ENCODE data around the gene FMC1.

The FMC1 gene

DNA sequence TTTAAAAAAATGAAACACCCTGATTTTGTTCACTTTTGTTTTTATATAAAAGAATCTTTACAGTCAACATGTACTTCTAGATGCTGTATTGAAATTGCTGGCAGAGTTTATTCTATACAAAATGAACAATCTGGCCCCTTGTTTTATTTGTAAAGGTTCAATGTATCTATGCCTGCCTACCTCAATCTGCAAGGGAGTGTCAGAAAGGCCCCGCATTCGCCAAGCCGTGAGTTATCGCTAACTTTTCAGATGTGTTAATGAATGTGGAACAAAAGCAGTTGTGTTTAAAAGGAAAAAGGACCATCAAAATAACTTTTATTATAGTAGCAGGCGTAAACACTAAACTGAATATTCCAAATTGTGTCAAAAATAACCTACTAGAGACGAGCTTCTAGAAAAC is 33.1 kb downstream of the FMC1 start:
- no peak for DNase-seq (ENCODE audit: low read depth in 3 of 3)

DNA sequence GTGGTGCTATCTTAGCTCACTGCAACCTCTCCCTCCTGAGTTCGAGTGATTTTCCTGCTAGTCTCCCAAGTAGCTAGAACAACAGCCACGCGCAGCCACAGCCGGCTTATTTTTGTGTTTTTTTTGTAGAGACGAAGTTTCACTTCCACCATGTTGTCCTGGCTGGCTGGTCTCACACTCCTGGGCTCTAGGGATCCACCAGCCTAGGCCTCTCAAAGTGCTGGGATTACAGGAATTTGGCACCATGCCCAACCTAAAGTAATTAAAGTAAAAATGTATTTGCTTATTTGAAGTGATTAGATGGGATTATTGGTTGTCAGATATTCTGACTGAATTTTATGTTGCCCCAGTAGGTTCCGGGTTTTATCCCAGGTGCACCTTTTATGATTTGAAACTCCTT is 41.3 kb downstream of the FMC1 start:
- no peak for DNase-seq (ENCODE audit: low read depth in 3 of 3)

DNA sequence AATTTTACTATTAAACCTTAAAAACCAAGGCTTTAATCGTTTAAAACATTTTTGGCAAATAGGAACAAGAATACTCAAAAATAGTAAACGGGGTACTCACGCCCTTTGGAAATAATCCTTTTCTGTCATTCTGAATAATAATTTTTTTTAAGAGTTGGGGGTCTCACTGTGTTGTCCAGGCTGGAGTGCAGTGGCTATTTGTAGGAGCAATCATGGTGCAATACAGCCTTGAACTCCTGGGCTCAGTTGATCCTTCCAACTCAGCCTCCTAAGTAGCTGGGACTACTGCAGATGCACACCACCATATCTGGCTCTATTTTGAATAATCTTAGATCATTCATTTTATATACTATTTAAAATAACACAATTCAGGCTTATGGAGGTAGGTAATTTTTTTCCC is 43.5 kb downstream of the FMC1 start:
- no peak for DNase-seq (ENCODE audit: low read depth in 3 of 3)

DNA sequence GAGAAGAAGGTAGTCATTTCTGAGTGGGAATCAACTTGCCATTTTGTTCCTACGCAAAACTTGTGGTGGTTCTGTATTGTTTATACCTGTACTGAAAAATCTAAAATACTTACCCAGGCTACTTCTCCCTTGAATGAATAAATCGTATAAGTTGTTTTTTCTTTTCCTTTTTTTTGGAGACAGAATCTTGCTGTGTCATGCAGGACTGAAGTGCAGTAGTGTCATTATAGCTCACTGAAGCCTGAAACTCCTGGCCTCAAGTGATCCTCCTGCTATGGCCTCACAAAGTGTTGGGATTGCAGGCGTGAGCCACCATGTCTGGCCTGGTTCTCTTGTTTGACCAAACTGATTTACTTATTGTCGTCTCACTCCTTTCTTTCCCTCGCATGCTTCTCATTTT is 46.5 kb downstream of the FMC1 start:
- DNase-seq (ENCODE audit: low read depth in 3 of 3): no peak

- DNase-seq (ENCODE audit: low read depth in 3 of 3): no peak
Observed at GRCh38 chr7:139389091-139389490, 48.0 kb downstream of the FMC1 start.

- DNase-seq (ENCODE audit: low read depth in 3 of 3): no peak
Observed at GRCh38 chr7:139389774-139390173, 48.6 kb downstream of the FMC1 start.

DNA sequence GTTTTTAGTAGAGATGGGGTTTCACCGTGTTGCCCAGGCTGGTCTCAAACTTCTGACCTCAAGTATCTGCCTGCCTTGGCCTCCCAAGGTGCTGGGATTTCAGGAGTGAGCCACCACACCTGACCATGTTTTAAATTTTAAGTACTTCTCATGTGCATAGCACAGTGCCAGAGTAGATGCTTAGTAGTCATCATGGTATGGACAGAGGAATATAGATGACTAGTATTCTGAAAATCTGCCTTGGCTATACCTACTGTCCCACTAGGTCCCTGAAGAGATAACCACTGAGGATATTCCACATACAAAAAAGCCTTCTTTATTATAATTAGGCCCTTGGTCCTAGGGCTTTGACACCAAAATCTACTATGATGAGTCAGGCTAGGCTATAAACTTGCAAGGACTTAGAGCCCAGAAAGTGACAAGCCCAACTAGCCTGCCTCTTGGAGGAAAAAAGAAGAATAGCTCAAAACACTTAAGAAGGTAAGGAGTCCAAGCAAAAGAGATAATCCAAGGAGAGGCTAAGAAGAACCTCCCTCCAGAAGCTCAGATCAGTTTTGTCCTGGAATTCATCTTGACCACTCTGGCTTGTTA is 52.6 kb downstream of the FMC1 start:
- DNase-seq (ENCODE audit: low read depth in 3 of 3): no peak

- DNase-seq (ENCODE audit: low read depth in 3 of 3): no peak
Observed at GRCh38 chr7:139394540-139394939, 53.4 kb downstream of the FMC1 start.

Data from stimulated activated CD4-positive, alpha-beta T cell treated with anti-CD3 and anti-CD28 coated beads, TNF-alpha, amount 100 ng/mL, for 4 hours (primary cell).